Fibroblast of mammary gland (primary cell): ENCODE measurements around the gene PRKN.

ENCODE experiments used
- DNase-seq: peaks from one replicate; pipeline ENCODE4 v3.0.0-alpha.2; 2010; ENCODE audit warnings: low read depth
- H3K4me3 ChIP-seq: 2 replicates; pipeline ENCODE4 v1.5.1; 2011; ENCODE audit warnings: low read depth, mild to moderate bottlenecking, low read length, moderate library complexity; ENCODE audit not compliant: control insufficient read depth
- TF ChIP-seq, protein P1 (sequence below): conservative IDR thresholded peaks from 2 replicates; pipeline ENCODE4 v1.5.1; 2011; ENCODE audit warnings: low read depth, low read length, inconsistent platforms; ENCODE audit not compliant: control insufficient read depth, insufficient read depth

PRKN gene

DNA sequence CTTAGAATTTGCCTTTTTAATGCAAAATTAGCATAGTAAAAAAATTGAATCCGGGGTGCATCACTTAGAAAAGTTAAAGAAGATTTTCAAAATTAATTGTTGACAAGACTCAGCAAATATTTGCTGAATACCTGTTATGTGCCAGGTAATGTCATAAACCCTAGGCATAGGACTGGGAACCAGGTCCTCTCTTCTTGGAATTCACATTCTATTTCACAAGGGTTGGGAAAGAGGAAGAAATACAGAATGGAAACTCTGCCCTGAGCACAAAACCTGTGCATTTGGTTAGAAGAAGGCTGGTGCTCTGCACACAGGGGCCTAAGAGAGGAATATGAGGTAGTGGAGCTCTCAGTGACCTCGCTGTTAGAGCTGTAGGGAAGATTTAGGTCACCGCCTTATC, 879.9 kb downstream of the PRKN start:
- TF ChIP-seq, protein P1, sequence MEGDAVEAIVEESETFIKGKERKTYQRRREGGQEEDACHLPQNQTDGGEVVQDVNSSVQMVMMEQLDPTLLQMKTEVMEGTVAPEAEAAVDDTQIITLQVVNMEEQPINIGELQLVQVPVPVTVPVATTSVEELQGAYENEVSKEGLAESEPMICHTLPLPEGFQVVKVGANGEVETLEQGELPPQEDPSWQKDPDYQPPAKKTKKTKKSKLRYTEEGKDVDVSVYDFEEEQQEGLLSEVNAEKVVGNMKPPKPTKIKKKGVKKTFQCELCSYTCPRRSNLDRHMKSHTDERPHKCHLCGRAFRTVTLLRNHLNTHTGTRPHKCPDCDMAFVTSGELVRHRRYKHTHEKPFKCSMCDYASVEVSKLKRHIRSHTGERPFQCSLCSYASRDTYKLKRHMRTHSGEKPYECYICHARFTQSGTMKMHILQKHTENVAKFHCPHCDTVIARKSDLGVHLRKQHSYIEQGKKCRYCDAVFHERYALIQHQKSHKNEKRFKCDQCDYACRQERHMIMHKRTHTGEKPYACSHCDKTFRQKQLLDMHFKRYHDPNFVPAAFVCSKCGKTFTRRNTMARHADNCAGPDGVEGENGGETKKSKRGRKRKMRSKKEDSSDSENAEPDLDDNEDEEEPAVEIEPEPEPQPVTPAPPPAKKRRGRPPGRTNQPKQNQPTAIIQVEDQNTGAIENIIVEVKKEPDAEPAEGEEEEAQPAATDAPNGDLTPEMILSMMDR = no peak
- H3K4me3 ChIP-seq = no peak overlapping the region
- DNase-seq = no peak

DNA sequence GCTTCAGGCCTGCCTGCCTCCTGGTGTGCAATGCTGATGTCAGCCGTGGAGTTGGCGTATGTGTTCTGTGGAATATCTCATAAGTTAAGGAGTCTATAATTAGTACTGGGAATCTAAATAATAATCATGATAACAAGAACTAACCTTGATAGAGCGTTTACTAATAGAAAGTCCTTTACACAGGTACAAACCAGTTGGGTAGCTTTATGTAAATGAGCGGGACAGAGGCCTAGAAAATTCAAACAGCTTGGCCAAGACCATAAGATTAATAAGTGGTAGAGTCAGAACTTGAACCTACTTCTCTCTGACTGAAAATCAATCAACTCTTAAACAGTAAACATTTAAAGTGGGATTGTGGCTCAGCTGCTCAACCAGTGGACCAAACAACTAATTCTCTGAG, 882.8 kb downstream of the PRKN start:
- H3K4me3 ChIP-seq = no peak overlapping the region
- TF ChIP-seq, protein P1 = no peak
- no peak for DNase-seq

DNA sequence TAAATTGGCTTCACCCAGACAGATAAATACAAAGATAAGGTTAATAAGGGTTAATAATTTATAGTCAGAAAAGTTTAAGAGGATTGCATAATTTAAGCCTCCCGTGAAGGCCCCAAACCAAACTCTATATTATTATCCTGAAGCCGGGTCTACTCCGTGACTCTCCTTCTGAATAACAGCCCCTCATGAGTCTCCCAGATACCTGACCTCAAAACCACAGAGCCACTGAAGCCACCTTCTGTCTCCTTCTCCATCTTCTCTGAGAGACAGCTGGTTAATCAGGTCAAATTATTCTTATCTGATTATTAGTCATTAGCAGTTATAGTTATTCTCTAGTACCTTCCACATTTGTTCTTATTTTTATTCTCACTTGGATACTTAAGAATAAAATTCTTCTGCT, 884.5 kb downstream of the PRKN start:
- no peak for DNase-seq
- no peak overlapping the region for H3K4me3 ChIP-seq
- TF ChIP-seq, protein P1 = no peak

DNA sequence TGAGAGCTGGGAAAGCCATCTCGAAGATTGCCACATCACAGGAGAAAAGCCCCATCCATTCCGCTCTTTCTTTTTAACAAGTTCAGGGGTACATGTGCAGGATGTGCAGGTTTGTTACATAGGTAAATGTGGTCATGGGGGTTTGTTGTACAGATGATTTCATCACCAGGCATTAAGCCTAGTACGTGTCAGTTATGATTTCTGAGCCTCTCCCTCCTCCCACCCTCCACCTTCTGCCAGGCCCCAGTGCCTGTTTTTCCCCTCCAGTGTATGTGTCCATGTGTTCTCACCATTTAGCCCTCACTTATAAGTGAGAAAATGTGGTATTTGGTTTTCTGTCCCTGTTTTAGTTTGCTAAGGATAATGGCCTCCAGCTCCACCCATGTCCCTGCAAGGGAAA, 887.2 kb downstream of the PRKN start:
- TF ChIP-seq, protein P1 = no peak
- no peak for DNase-seq
- no peak overlapping the region for H3K4me3 ChIP-seq

DNA sequence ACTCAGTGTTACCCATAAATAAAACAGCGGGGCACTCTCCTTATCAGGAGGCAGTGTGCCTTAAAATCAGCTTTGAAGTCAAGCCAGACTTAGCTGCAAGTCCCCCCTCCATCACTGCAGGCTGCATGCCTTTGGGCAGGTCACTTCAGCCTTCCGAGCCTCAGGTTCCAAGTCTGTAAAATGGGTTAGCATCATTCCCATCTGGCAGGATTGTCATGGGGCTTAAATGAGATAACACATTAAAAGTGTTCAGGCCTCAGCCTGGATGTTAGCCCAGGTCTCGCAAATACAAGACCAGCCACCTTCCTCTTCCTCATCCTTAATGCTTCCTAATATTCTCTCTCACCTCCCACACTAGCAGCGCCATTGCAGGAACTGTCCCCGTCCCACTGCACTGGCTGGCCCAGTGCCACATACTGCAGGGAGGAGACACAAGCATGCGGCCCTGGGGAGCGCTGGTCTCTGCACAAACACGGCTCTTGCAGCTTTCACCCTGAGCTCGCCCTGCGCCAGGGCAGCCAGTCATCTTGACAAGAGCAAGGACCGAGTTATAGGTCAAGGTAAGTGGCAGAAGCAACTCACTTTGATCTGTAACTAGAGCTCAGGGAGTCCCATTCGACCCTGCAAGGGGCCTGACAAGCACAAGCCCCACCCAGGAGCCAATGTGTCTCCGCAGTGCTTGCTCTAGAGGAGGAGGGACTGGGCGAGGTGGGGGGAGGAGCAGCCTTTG, 889.1 kb downstream of the PRKN start:
- TF ChIP-seq, protein P1 = no peak
- DNase-seq = no peak
- H3K4me3 ChIP-seq = no peak overlapping the region

DNA sequence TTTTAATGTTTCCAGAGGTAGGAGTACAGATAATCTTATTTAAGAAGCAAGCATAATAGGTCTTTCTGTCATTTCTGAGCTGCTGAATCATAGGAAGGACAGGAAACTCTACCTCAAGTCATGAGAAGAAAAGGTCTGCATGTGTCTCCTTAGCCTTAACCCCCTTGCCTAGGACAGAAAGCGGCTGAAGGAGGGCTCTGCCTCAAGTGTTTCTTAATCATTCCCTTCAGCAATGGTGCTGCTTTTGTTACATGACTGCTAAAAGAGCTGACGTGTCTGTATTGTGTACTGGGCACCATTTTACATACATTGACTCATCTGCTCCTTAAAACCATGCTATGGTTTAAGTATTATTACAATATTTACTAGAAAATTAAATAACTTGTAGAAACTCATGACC, 889.7 kb downstream of the PRKN start:
- no peak overlapping the region for H3K4me3 ChIP-seq
- TF ChIP-seq, protein P1 = no peak
- DNase-seq = peak; percentile 1

DNA sequence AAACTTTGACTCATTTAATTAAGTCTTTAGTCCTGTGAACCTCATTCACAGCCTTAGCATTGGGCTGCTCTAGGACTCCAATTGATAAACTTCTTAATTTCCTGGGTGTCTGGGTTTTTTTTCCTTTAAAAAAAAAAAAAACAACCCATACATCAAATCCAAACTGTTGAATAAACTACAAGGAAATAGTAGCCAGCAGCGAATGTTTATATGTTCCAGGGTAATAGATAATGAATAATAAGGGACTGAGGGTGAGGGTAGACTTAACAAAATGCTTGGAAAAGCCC, 890.2 kb downstream of the PRKN start:
- H3K4me3 ChIP-seq = no peak overlapping the region
- TF ChIP-seq, protein P1 = no peak
- DNase-seq = no peak
